Activated T-helper 1 cell treated with anti-CD3 and anti-CD28 coated beads, Interleukin-12 subunit alpha, Interleukin-12 subunit beta, Interleukin-2, Interleukin-4 antibody, amounts not matched to agents 30 ng/mL and 10 ng/mL and 1 ng/mL, durations not matched to agents 14 hours and 24 hours and 36 hours (primary cell): ENCODE data around the gene LRRC1. TPM values are rescaled to one million over a fixed set of nuclear protein-coding genes. Genes with fewer than 3 reads are reported as not detected.
"Not testable (repeated sequence)": the region's sequence is repeated elsewhere in the genome, so short reads cannot be mapped to it uniquely, and the experiment has no call there.

Experiments used
- DNase-seq: peaks from one replicate; pipeline ENCODE4 v3.0.0; 2021; ENCODE audit warnings: low spot score
- H3K27ac Mint-ChIP-seq: one replicate; pipeline ENCODE4 v1.8.0; 2021; ENCODE audit warnings: mild to moderate bottlenecking, mixed read lengths
- H3K27me3 Mint-ChIP-seq: one replicate; pipeline ENCODE4 v1.8.0; 2022; ENCODE audit warnings: mild to moderate bottlenecking, moderate library complexity, mixed read lengths; ENCODE audit not compliant: insufficient read depth
- H3K36me3 Mint-ChIP-seq: one replicate; pipeline ENCODE4 v1.8.0; 2021; ENCODE audit warnings: low read depth, mixed read lengths
- H3K4me1 Mint-ChIP-seq: one replicate; pipeline ENCODE4 v1.8.0; 2021; ENCODE audit warnings: low read depth, mixed read lengths
- H3K4me3 Mint-ChIP-seq: one replicate; pipeline ENCODE4 v1.8.0; 2021; ENCODE audit warnings: mild to moderate bottlenecking, moderate library complexity, mixed read lengths
- H3K9me3 Mint-ChIP-seq: one replicate; pipeline ENCODE4 v1.8.0; 2021; ENCODE audit warnings: mixed read lengths
- intact Hi-C: fragments of 100-400 bp; cut with micrococcal nuclease; formaldehyde crosslinking; loops from one replicate; pipeline ENCODE4 v1.15.1; 2024
- total RNA-seq: library from RNA; stranded (reverse); gene quantifications from 2 replicates; pipeline ENCODE4 v1.2.3, GENCODE V29; 2022

Gene LRRC1
- total RNA-seq, 1 donor from 2014 or later, result 1.7 TPM

GRCh38 chr6:53795340-53795701 is 516 bp downstream of the LRRC1 start:
- Mint-ChIP-seq H3K36me3 (no peaks in the 10 kb centered on the region), H3K27ac (peak overlapping the region; percentile 78), H3K4me1 (peaks cover 41% of the 10 kb centered on the region), H3K4me3 (peak overlapping the region; percentile 96), H3K9me3 (no peaks in the 10 kb centered on the region), H3K27me3 (peaks cover 53% of the 10 kb centered on the region)
- no peak for DNase-seq
- intact Hi-C loops, result loop anchor here (2.0 to 10.0 kb wide), 3 partner anchors 67 to 1511 kb away; partner anchors contain the start of gene MCM3

- Mint-ChIP-seq H3K9me3 (no peaks in the 10 kb centered on the region), H3K27ac (peak overlapping the region; percentile 78), H3K36me3 (no peaks in the 10 kb centered on the region), H3K4me3 (peak overlapping the region; percentile 96), H3K4me1 (peaks cover 41% of the 10 kb centered on the region), H3K27me3 (peaks cover 53% of the 10 kb centered on the region)
- intact Hi-C loops, result loop anchor here (2.0 to 10.0 kb wide), 3 partner anchors 67 to 1511 kb away; partner anchors contain the start of gene MCM3
- no peak for DNase-seq
Observed at GRCh38 chr6:53795702-53796450, 1.1 kb downstream of the LRRC1 start.

GRCh38 chr6:53796451-53796780 is 1.6 kb downstream of the LRRC1 start:
- Mint-ChIP-seq H3K27me3 (peaks cover 47% of the 10 kb centered on the region), H3K36me3 (no peaks in the 10 kb centered on the region), H3K4me3 (peak overlapping the region; percentile 96), H3K27ac (no peak overlapping the region), H3K4me1 (peaks cover 41% of the 10 kb centered on the region), H3K9me3 (no peaks in the 10 kb centered on the region)
- DNase-seq, result no peak
- intact Hi-C loops, result loop anchor here (10.0 kb wide), 1 partner anchor 1512 kb away; the partner anchor contains the start of gene MCM3

GRCh38 chr6:53796791-53797190 is 2.0 kb downstream of the LRRC1 start:
- Mint-ChIP-seq H3K27me3 (peaks cover 43% of the 10 kb centered on the region), H3K4me3 (peak overlapping the region; percentile 96), H3K4me1 (peaks cover 41% of the 10 kb centered on the region), H3K9me3 (no peaks in the 10 kb centered on the region), H3K36me3 (no peaks in the 10 kb centered on the region), H3K27ac (no peak overlapping the region)
- intact Hi-C loops, result loop anchor here (10.0 kb wide), 1 partner anchor 1512 kb away; the partner anchor contains the start of gene MCM3
- DNase-seq, result no peak

GRCh38 chr6:53797304-53797703 is 2.5 kb downstream of the LRRC1 start:
- H3K4me3 Mint-ChIP-seq, result peak overlapping the region; percentile 25
- intact Hi-C loops, result loop anchor here (10.0 kb wide), 1 partner anchor 1513 kb away; the partner anchor contains the start of gene MCM3
- H3K36me3 Mint-ChIP-seq, result no peaks in the 10 kb centered on the region
- H3K27ac Mint-ChIP-seq, result no peak overlapping the region
- DNase-seq, result no peak
- peaks cover 43% of the 10 kb centered on the region for H3K27me3 Mint-ChIP-seq
- peaks cover 41% of the 10 kb centered on the region for H3K4me1 Mint-ChIP-seq
- H3K9me3 Mint-ChIP-seq, result no peaks in the 10 kb centered on the region

- no peak for DNase-seq
- Mint-ChIP-seq H3K9me3 (no peaks in the 10 kb centered on the region), H3K4me3 (no peak overlapping the region), H3K27ac (no peak overlapping the region), H3K36me3 (no peaks in the 10 kb centered on the region), H3K27me3 (peaks cover 31% of the 10 kb centered on the region), H3K4me1 (peaks cover 26% of the 10 kb centered on the region)
- intact Hi-C loops, result loop anchor here (10.0 kb wide), 1 partner anchor 1515 kb away; the partner anchor contains the start of gene MCM3
Observed at GRCh38 chr6:53799340-53799739, 4.5 kb downstream of the LRRC1 start.

- peaks cover 16% of the 10 kb centered on the region for H3K4me1 Mint-ChIP-seq
- H3K36me3 Mint-ChIP-seq, result no peaks in the 10 kb centered on the region
- no peak overlapping the region for H3K4me3 Mint-ChIP-seq
- no peak overlapping the region for H3K27ac Mint-ChIP-seq
- DNase-seq, result no peak
- peaks cover 25% of the 10 kb centered on the region for H3K27me3 Mint-ChIP-seq
- H3K9me3 Mint-ChIP-seq, result no peaks in the 10 kb centered on the region
- intact Hi-C loops, result no loop called here
Observed at GRCh38 chr6:53801022-53801421, 6.2 kb downstream of the LRRC1 start.

- Mint-ChIP-seq H3K27me3 (peaks cover 11% of the 10 kb centered on the region), H3K27ac (no peak overlapping the region), H3K9me3 (no peaks in the 10 kb centered on the region), H3K4me1 (peaks cover under 1% of the 10 kb centered on the region), H3K36me3 (no peaks in the 10 kb centered on the region), H3K4me3 (no peak overlapping the region)
- intact Hi-C loops, result no loop called here
- DNase-seq, result no peak
Observed at GRCh38 chr6:53802582-53802981, 7.8 kb downstream of the LRRC1 start.

GRCh38 chr6:53803081-53803860 is 8.5 kb downstream of the LRRC1 start:
- Mint-ChIP-seq H3K9me3 (no peaks in the 10 kb centered on the region), H3K4me3 (no peak overlapping the region), H3K4me1 (no peaks in the 10 kb centered on the region), H3K27ac (no peak overlapping the region), H3K36me3 (no peaks in the 10 kb centered on the region), H3K27me3 (peaks cover 11% of the 10 kb centered on the region)
- intact Hi-C loops, result no loop called here
- no peak for DNase-seq

GRCh38 chr6:53805016-53805415 is 10.2 kb downstream of the LRRC1 start:
- H3K4me1 Mint-ChIP-seq, result no peaks in the 10 kb centered on the region

GRCh38 chr6:53805725-53806124 is 10.9 kb downstream of the LRRC1 start:
- no peak for DNase-seq
- intact Hi-C loops, result no loop called here
- Mint-ChIP-seq H3K36me3 (no peaks in the 10 kb centered on the region), H3K27me3 (peaks cover 8% of the 10 kb centered on the region), H3K4me3 (no peak overlapping the region), H3K4me1 (no peaks in the 10 kb centered on the region), H3K9me3 (no peaks in the 10 kb centered on the region), H3K27ac (no peak overlapping the region)

More at GRCh38 chr6:53805016-53805415, 10.2 kb downstream of the LRRC1 start:
- Mint-ChIP-seq H3K9me3 (no peaks in the 10 kb centered on the region), H3K4me3 (no peak overlapping the region), H3K36me3 (no peaks in the 10 kb centered on the region), H3K27ac (no peak overlapping the region), H3K27me3 (peaks cover 8% of the 10 kb centered on the region)
- DNase-seq, result no peak
- intact Hi-C loops, result no loop called here

GRCh38 chr6:53807606-53808005 is 12.8 kb downstream of the LRRC1 start:
- H3K4me3 Mint-ChIP-seq, H3K27ac Mint-ChIP-seq, DNase-seq, H3K4me1 Mint-ChIP-seq, H3K9me3 Mint-ChIP-seq, intact Hi-C loops, H3K36me3 Mint-ChIP-seq, H3K27me3 Mint-ChIP-seq: not testable (repeated sequence)

GRCh38 chr6:53808302-53808881 is 13.6 kb downstream of the LRRC1 start:
- no peaks in the 10 kb centered on the region for H3K36me3 Mint-ChIP-seq
- no peak overlapping the region for H3K27ac Mint-ChIP-seq
- intact Hi-C loops, result no loop called here
- no peaks in the 10 kb centered on the region for H3K9me3 Mint-ChIP-seq
- peaks cover 5% of the 10 kb centered on the region for H3K4me1 Mint-ChIP-seq
- DNase-seq, result no peak
- no peak overlapping the region for H3K4me3 Mint-ChIP-seq
- H3K27me3 Mint-ChIP-seq, result peaks cover 6% of the 10 kb centered on the region
